ENCODE results near the gene SEMA4C.

The SEMA4C gene

GRCh38 chr2:96815326-96816126 is 54.4 kb downstream of the SEMA4C start:
- Histone ChIP-seq H3K4me1 (ENCODE audit: control insufficient read depth in 2 of 2, insufficient read depth in 1 of 2, low read depth in 1 of 2, low read length in 2 of 2) (peaks cover 17 to 25% of the 10 kb centered on the region in 2 donors), H3K14ac (ENCODE audit: low read length) (no peak overlapping the region), H3K36me3 (replicated peaks in 1 of 2; ENCODE audit: control insufficient read depth in 2 of 2, insufficient read depth in 2 of 2, low read length in 2 of 2) (peaks cover 15 to 31% of the 10 kb centered on the region in 2 donors), H3K4ac (ENCODE audit: low read length) (no peak overlapping the region), H2AFZ (ENCODE audit: low read length) (peak overlapping the region; percentile 99), H2BK12ac (ENCODE audit: low read length) (no peak overlapping the region), H4K91ac (ENCODE audit: low read depth, low read length, poor library complexity) (no peak overlapping the region), H3K9ac (ENCODE audit: low read depth, low read length, poor library complexity) (no peak overlapping the region), H3K23ac (ENCODE audit: low read depth, low read length, poor library complexity) (peak overlapping the region; percentile 13), H3K79me1 (ENCODE audit: low read depth, low read length) (peaks cover 12% of the 10 kb centered on the region), H3K4me2 (ENCODE audit: insufficient read depth, low read length, poor library complexity, severe bottlenecking) (peak overlapping the region; percentile 85), H3K27ac (replicated peaks; ENCODE audit: low read length) (no peak overlapping the region), H3K18ac (ENCODE audit: low read length) (peak overlapping the region; percentile 55), H3K27me3 (ENCODE audit: control insufficient read depth in 3 of 3, insufficient read depth in 3 of 3, low read depth in 1 of 3, low read length in 3 of 3) (peaks cover 0 to 1% (median 0%) of the 10 kb centered on the region in 3 experiments), H2BK15ac (ENCODE audit: low read length) (no peak overlapping the region), H2BK120ac (ENCODE audit: low read depth, low read length) (no peak overlapping the region), H2BK5ac (ENCODE audit: low read length) (peak overlapping the region; percentile 30), H4K8ac (ENCODE audit: low read depth, low read length) (no peak overlapping the region), H3K9me3 (replicated peaks in 1 of 2; ENCODE audit: control insufficient read depth in 2 of 2, insufficient read depth in 1 of 2, low read depth in 1 of 2, low read length in 2 of 2) (no peaks in the 10 kb centered on the region), H3K4me3 (ENCODE audit: low read length in 2 of 2) (peak overlapping the region; percentile 84 to 93), H2AK5ac (ENCODE audit: low read depth, low read length) (no peak overlapping the region)
- no peak for DNase-seq (ENCODE audit: low spot score)
- WGBS, 2 donors (ENCODE audit: extremely low coverage in 2 of 2, insufficient read length in 2 of 2, insufficient replicate concordance in 1 of 2): no CpG with 5 or more reads among the region's 60 CpGs

DNA sequence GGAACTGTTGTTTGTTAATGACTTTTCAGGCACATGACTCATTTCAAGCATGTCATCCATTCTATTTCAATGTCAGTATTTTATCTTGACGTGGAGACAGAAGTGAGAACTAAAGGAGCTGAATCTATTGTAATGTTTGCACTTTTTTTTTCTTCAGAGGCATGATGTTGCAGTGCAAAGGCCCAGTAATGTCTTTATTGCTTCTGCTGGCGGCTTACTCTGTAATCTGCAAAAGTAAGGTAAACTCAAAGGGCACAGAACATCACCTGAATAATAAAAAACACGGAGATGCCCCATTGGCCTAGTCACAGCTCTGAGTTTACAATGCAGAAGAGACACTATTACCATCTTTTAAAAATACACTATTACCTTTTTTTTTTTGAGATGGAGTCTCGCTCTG is 56.2 kb downstream of the SEMA4C start:
- H3K27ac ChIP-seq (replicated peaks; ENCODE audit: low read length): no peak overlapping the region
- H3K4me2 ChIP-seq (ENCODE audit: insufficient read depth, low read length, poor library complexity, severe bottlenecking): no peak overlapping the region

GRCh38 chr2:96811917-96812316 is 58.0 kb downstream of the SEMA4C start:
- Histone ChIP-seq H4K91ac (ENCODE audit: low read depth, low read length, poor library complexity) (no peak overlapping the region), H2BK120ac (ENCODE audit: low read depth, low read length) (no peak overlapping the region), H2BK15ac (ENCODE audit: low read length) (no peak overlapping the region), H3K18ac (ENCODE audit: low read length) (no peak overlapping the region), H3K27ac (replicated peaks; ENCODE audit: low read length) (no peak overlapping the region), H3K4me3 (ENCODE audit: low read length in 2 of 2) (no peak overlapping the region), H3K36me3 (replicated peaks in 1 of 2; ENCODE audit: control insufficient read depth in 2 of 2, insufficient read depth in 2 of 2, low read length in 2 of 2) (peaks cover 16 to 19% of the 10 kb centered on the region in 2 donors), H2AFZ (ENCODE audit: low read length) (no peak overlapping the region), H3K4me1 (ENCODE audit: control insufficient read depth in 2 of 2, insufficient read depth in 1 of 2, low read depth in 1 of 2, low read length in 2 of 2) (peaks cover 0 to 4% of the 10 kb centered on the region in 2 donors), H3K9me3 (replicated peaks in 1 of 2; ENCODE audit: control insufficient read depth in 2 of 2, insufficient read depth in 1 of 2, low read depth in 1 of 2, low read length in 2 of 2) (no peaks in the 10 kb centered on the region), H2AK5ac (ENCODE audit: low read depth, low read length) (no peak overlapping the region), H3K4me2 (ENCODE audit: insufficient read depth, low read length, poor library complexity, severe bottlenecking) (no peak overlapping the region), H3K27me3 (ENCODE audit: control insufficient read depth in 3 of 3, insufficient read depth in 3 of 3, low read depth in 1 of 3, low read length in 3 of 3) (no peaks in the 10 kb centered on the region), H2BK5ac (ENCODE audit: low read length) (no peak overlapping the region), H3K23ac (ENCODE audit: low read depth, low read length, poor library complexity) (no peak overlapping the region), H3K9ac (ENCODE audit: low read depth, low read length, poor library complexity) (no peak overlapping the region), H3K4ac (ENCODE audit: low read length) (no peak overlapping the region), H3K14ac (ENCODE audit: low read length) (no peak overlapping the region), H3K79me1 (ENCODE audit: low read depth, low read length) (peaks cover 3% of the 10 kb centered on the region), H2BK12ac (ENCODE audit: low read length) (no peak overlapping the region), H4K8ac (ENCODE audit: low read depth, low read length) (no peak overlapping the region)
- DNase-seq (ENCODE audit: low spot score): no peak
- WGBS, 2 donors (ENCODE audit: extremely low coverage in 2 of 2, insufficient read length in 2 of 2, insufficient replicate concordance in 1 of 2): no CpG with 5 or more reads among the region's 3 CpGs

More for the DNA sequence above, 56.2 kb downstream of the SEMA4C start:
- no peak overlapping the region for H3K4me3 ChIP-seq (ENCODE audit: low read length in 2 of 2)
- DNase-seq (ENCODE audit: low spot score): no peak
- no peaks in the 10 kb centered on the region for H3K9me3 ChIP-seq (replicated peaks in 1 of 2; ENCODE audit: control insufficient read depth in 2 of 2, insufficient read depth in 1 of 2, low read depth in 1 of 2, low read length in 2 of 2)
- H2AK5ac ChIP-seq (ENCODE audit: low read depth, low read length): no peak overlapping the region
- peaks cover 10% of the 10 kb centered on the region for H3K79me1 ChIP-seq (ENCODE audit: low read depth, low read length)
- H2BK5ac ChIP-seq (ENCODE audit: low read length): no peak overlapping the region
- H2BK12ac ChIP-seq (ENCODE audit: low read length): no peak overlapping the region
- no peaks in the 10 kb centered on the region for H3K27me3 ChIP-seq (ENCODE audit: control insufficient read depth in 3 of 3, insufficient read depth in 3 of 3, low read depth in 1 of 3, low read length in 3 of 3)
- H3K14ac ChIP-seq (ENCODE audit: low read length): no peak overlapping the region
- no peak overlapping the region for H3K18ac ChIP-seq (ENCODE audit: low read length)
- H2AFZ ChIP-seq (ENCODE audit: low read length): no peak overlapping the region
- peaks cover 16 to 26% of the 10 kb centered on the region in 2 donors for H3K36me3 ChIP-seq (replicated peaks in 1 of 2; ENCODE audit: control insufficient read depth in 2 of 2, insufficient read depth in 2 of 2, low read length in 2 of 2)
- no peak overlapping the region for H3K4ac ChIP-seq (ENCODE audit: low read length)
- H2BK15ac ChIP-seq (ENCODE audit: low read length): no peak overlapping the region
- H3K4me1 ChIP-seq (ENCODE audit: control insufficient read depth in 2 of 2, insufficient read depth in 1 of 2, low read depth in 1 of 2, low read length in 2 of 2): peaks cover 13 to 15% of the 10 kb centered on the region in 2 donors
- WGBS, 2 donors (ENCODE audit: extremely low coverage in 2 of 2, insufficient read length in 2 of 2, insufficient replicate concordance in 1 of 2): no CpG with 5 or more reads among the region's 4 CpGs
- no peak overlapping the region for H4K8ac ChIP-seq (ENCODE audit: low read depth, low read length)
- no peak overlapping the region for H3K9ac ChIP-seq (ENCODE audit: low read depth, low read length, poor library complexity)
- H4K91ac ChIP-seq (ENCODE audit: low read depth, low read length, poor library complexity): no peak overlapping the region
- no peak overlapping the region for H2BK120ac ChIP-seq (ENCODE audit: low read depth, low read length)
- H3K23ac ChIP-seq (ENCODE audit: low read depth, low read length, poor library complexity): no peak overlapping the region

DNA sequence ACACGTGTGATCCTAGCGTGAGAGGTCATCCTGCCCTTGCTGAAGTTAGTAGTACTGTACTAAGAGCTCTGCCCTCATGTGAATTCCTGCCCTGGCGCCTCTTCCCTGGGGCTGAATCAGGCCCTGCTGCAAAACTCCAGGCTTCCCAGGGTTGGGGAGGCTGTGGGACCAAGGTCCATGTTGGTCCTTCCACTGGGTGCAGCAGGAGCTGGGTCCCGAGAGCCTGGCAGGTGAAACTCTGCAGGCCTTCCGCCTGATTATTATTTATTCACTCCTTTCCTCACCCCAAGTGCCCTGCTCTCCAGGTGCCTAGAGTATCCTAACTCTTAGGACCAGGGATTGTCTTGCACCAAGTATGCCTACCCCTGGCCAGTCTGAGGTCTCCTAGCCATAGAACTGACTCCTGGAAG is 59.1 kb downstream of the SEMA4C start:
- H3K14ac ChIP-seq (ENCODE audit: low read length): no peak overlapping the region
- H4K91ac ChIP-seq (ENCODE audit: low read depth, low read length, poor library complexity): no peak overlapping the region
- H3K4ac ChIP-seq (ENCODE audit: low read length): no peak overlapping the region
- no peaks in the 10 kb centered on the region for H3K27me3 ChIP-seq (ENCODE audit: control insufficient read depth in 3 of 3, insufficient read depth in 3 of 3, low read depth in 1 of 3, low read length in 3 of 3)
- no peak overlapping the region for H3K9ac ChIP-seq (ENCODE audit: low read depth, low read length, poor library complexity)
- no peak overlapping the region for H3K18ac ChIP-seq (ENCODE audit: low read length)
- no peak overlapping the region for H3K4me3 ChIP-seq (ENCODE audit: low read length in 2 of 2)
- no peak overlapping the region for H2AK5ac ChIP-seq (ENCODE audit: low read depth, low read length)
- peaks cover 0 to 2% of the 10 kb centered on the region in 2 donors for H3K9me3 ChIP-seq (replicated peaks in 1 of 2; ENCODE audit: control insufficient read depth in 2 of 2, insufficient read depth in 1 of 2, low read depth in 1 of 2, low read length in 2 of 2)
- no peak overlapping the region for H2AFZ ChIP-seq (ENCODE audit: low read length)
- no peak overlapping the region for H2BK15ac ChIP-seq (ENCODE audit: low read length)
- H3K4me1 ChIP-seq (ENCODE audit: control insufficient read depth in 2 of 2, insufficient read depth in 1 of 2, low read depth in 1 of 2, low read length in 2 of 2): peaks cover 0 to 4% of the 10 kb centered on the region in 2 donors
- H3K79me1 ChIP-seq (ENCODE audit: low read depth, low read length): peaks cover 3% of the 10 kb centered on the region
- no peak overlapping the region for H2BK120ac ChIP-seq (ENCODE audit: low read depth, low read length)
- H3K36me3 ChIP-seq (replicated peaks in 1 of 2; ENCODE audit: control insufficient read depth in 2 of 2, insufficient read depth in 2 of 2, low read length in 2 of 2): peaks cover 16 to 19% of the 10 kb centered on the region in 2 donors
- no peak for DNase-seq (ENCODE audit: low spot score)
- H3K4me2 ChIP-seq (ENCODE audit: insufficient read depth, low read length, poor library complexity, severe bottlenecking): no peak overlapping the region
- H4K8ac ChIP-seq (ENCODE audit: low read depth, low read length): no peak overlapping the region
- no peak overlapping the region for H3K27ac ChIP-seq (replicated peaks; ENCODE audit: low read length)
- H2BK5ac ChIP-seq (ENCODE audit: low read length): no peak overlapping the region
- no CpG with 5 or more reads among the region's 5 CpGs for WGBS, 2 donors (ENCODE audit: extremely low coverage in 2 of 2, insufficient read length in 2 of 2, insufficient replicate concordance in 1 of 2)
- no peak overlapping the region for H3K23ac ChIP-seq (ENCODE audit: low read depth, low read length, poor library complexity)
- H2BK12ac ChIP-seq (ENCODE audit: low read length): no peak overlapping the region
